K562 (cell line): ENCODE results near the gene OSBP2. TPM values are rescaled to one million over a fixed set of nuclear protein-coding genes. Genes with fewer than 3 reads are reported as not detected.
A peak's percentile ranks its signal among the peaks of the same experiment; 100 is the strongest.

Source experiments
- ATAC-seq: fragments of 200-7000 bp; cut with Tn5 transposase; 3 replicates; pipeline ENCODE4 v1.9.1; 2020; ENCODE audit warnings: moderate library complexity
- BruUV-seq: library from RNA; stranded (reverse); fragments of 400-500 nt; replicated peaks from 2 replicates; lab custom pipeline; 2021; lab: Mats Ljungman, UMichigan
- CTCF ChIA-PET: fragments of 300-600 bp; formaldehyde crosslinking; extraction: SDS; loops from one replicate; lab custom pipeline; 2021; ENCODE audit warnings: low intra/inter-chr PET ratio; lab: Yijun Ruan, JAX
- POLR2A ChIA-PET: fragments of 300-600, 350-650 bp; sonication (Branson Sonifier 250); formaldehyde crosslinking; extraction: SDS; loops from one replicate; lab custom pipeline; 2021; ENCODE audit warnings: antibody characterized with exemption, inconsistent platforms; lab: Yijun Ruan, JAX
- DNase-seq, 4 experiments: peaks; one replicate each; pipeline versions ENCODE4 v3.0.0 to v3.0.0-alpha.2; 2011 to 2018; ENCODE audit warnings: low spot score in 3 of 4, mixed read lengths in 3 of 4; ENCODE audit errors: extremely low read depth in 1 of 4
- FAIRE-seq: peaks from 2 replicates; lab custom pipeline; 2011; peaks lifted over from hg19 to GRCh38; lab: Jason Lieb, UNC
- H2AFZ ChIP-seq: 2 replicates; pipeline ENCODE4 v1.6.0; 2011; ENCODE audit warnings: low read depth, low read length, control low read depth, inconsistent platforms
- H3K27ac ChIP-seq: fragments of 200-600 bp; 3 replicates; pipeline ENCODE4 v1.8.0; 2011; ENCODE audit warnings: low read depth, mild to moderate bottlenecking, control low read depth, inconsistent platforms, low read length, moderate library complexity, mixed read lengths; ENCODE audit errors: extremely low read depth
- H3K27me3 ChIP-seq, 2 experiments: fragments of 300-600 bp in 1 of 2; 2 replicates in 1 of 2; 3 replicates in 1 of 2; pipeline versions ENCODE4 v1.6.0 to v1.8.0; 2011; ENCODE audit warnings: inconsistent platforms in 2 of 2, low read length in 2 of 2, mild to moderate bottlenecking in 1 of 2, mixed read lengths in 1 of 2, moderate library complexity in 1 of 2; ENCODE audit not compliant: control insufficient read depth in 2 of 2, insufficient read depth in 2 of 2
- H3K36me3 ChIP-seq: fragments of 300-600 bp; 3 replicates; pipeline ENCODE4 v1.8.0; 2011; ENCODE audit warnings: mild to moderate bottlenecking, low read length, inconsistent platforms; ENCODE audit not compliant: control insufficient read depth, insufficient read depth
- H3K4me1 ChIP-seq, 2 experiments: fragments of 200-600 bp in 1 of 2; replicated peaks in 1 of 2; 2 replicates in 1 of 2; 3 replicates in 1 of 2; pipeline versions ENCODE4 v1.5.1 to v1.8.0; 2011; ENCODE audit warnings: inconsistent platforms in 2 of 2, low read length in 2 of 2, mild to moderate bottlenecking in 1 of 2, mixed read lengths in 1 of 2, moderate library complexity in 1 of 2; ENCODE audit not compliant: control insufficient read depth in 2 of 2, insufficient read depth in 2 of 2
- H3K4me2 ChIP-seq: 2 replicates; pipeline ENCODE4 v1.6.1; 2011; ENCODE audit warnings: low read length, control low read depth, inconsistent platforms, mixed read lengths; ENCODE audit not compliant: insufficient read depth
- H3K4me3 ChIP-seq: fragments of 200-600 bp; sonication (generic), shearing (Covaris generic); 2 replicates; pipeline ENCODE4 v1.5.1; 2016; ENCODE audit warnings: control low read depth, inconsistent platforms
- H3K79me2 ChIP-seq: fragments of 200-600 bp; 3 replicates; pipeline ENCODE4 v1.8.0; 2011; ENCODE audit warnings: low read length, inconsistent platforms; ENCODE audit not compliant: control insufficient read depth, insufficient read depth
- H3K9ac ChIP-seq, 2 experiments: 2 replicates each; pipeline versions ENCODE4 v1.6.0 to v1.6.1; 2011; ENCODE audit warnings: low read depth in 2 of 2, low read length in 2 of 2, control low read depth in 1 of 2, inconsistent platforms in 1 of 2, mild to moderate bottlenecking in 1 of 2, mixed read lengths in 1 of 2; ENCODE audit not compliant: insufficient read depth in 1 of 2
- H3K9me1 ChIP-seq: one replicate; pipeline ENCODE4 v1.6.0; 2011; ENCODE audit warnings: inconsistent platforms, mild to moderate bottlenecking, low read length, moderate library complexity; ENCODE audit not compliant: control insufficient read depth, insufficient read depth
- H3K9me3 ChIP-seq: replicated peaks from 2 replicates; pipeline ENCODE4 v1.5.1; 2011; ENCODE audit warnings: low read depth, low read length, inconsistent platforms; ENCODE audit not compliant: control insufficient read depth, insufficient read depth
- H4K20me1 ChIP-seq: replicated peaks from 2 replicates; pipeline ENCODE4 v1.6.1; 2011; ENCODE audit warnings: low read length, inconsistent platforms, mixed read lengths; ENCODE audit not compliant: control insufficient read depth, insufficient read depth
- BCOR ChIP-seq: fragments of 450-650 bp; IDR thresholded peaks from 2 replicates; pipeline ENCODE4 v1.6.1; 2016
- FOXJ2 ChIP-seq: fragments of 200-800 bp; sonication (Bioruptor generic); IDR thresholded peaks from 2 replicates; pipeline ENCODE4 v1.6.1; 2016; ENCODE audit warnings: missing genetic modification characterization, missing compliant biosample characterization
- HNRNPLL ChIP-seq: fragments of 200-400 bp; formaldehyde crosslinking; IDR thresholded peaks from 2 replicates; pipeline ENCODE4 v1.6.1; 2017; ENCODE audit warnings: low read length, low read depth, mild to moderate bottlenecking; ENCODE audit not compliant: poor library complexity, severe bottlenecking
- LEF1 ChIP-seq: fragments of 450-650 bp; IDR thresholded peaks from 2 replicates; pipeline ENCODE4 v1.6.1; 2016; ENCODE audit warnings: mild to moderate bottlenecking
- PRDM10 ChIP-seq: fragments of 450-650 bp; IDR thresholded peaks from 2 replicates; pipeline ENCODE4 v1.6.1; 2018; ENCODE audit not compliant: partially characterized antibody
- SREBF2 ChIP-seq: sonication (generic); formaldehyde crosslinking; IDR thresholded peaks from 2 replicates; pipeline ENCODE4 v1.4.0; 2020; ENCODE audit warnings: mild to moderate bottlenecking, missing genetic modification reagents
- WGBS: fragments of 100-300 bp; shearing (Covaris generic); methylation state at CpG from one replicate; pipeline ENCODE4 v1.1.6; 2016; ENCODE audit warnings: low coverage, mixed read lengths; ENCODE audit not compliant: insufficient coverage; ENCODE audit errors: missing lambda C conversion rate; 5-methylcytosine and 5-hydroxymethylcytosine counted together
- in situ Hi-C: fragments of 300-500 bp; cut with MboI; formaldehyde crosslinking; loops from 4 replicates; pipeline ENCODE4 v1.15.0; 2018; ENCODE audit warnings: inconsistent platforms, mixed read lengths
- intact Hi-C: fragments of 100-400 bp; cut with micrococcal nuclease; formaldehyde crosslinking; loops from 2 replicates; pipeline ENCODE4 v1.14.2; 2022
- polyA plus RNA-seq, 8 experiments: library from polyadenylated mRNA; depleted of rRNA in 4 of 8; stranded (reverse) in 5 of 8; unstranded in 3 of 8; fragments of >200 nt; fragmentation: Nextera tagmentation in 2 of 8; fragmentation: Illumina TruSeq in 1 of 8; extraction: Ambion mirVana in 2 of 8; extraction: Trizol in 1 of 8; gene quantifications; 2 replicates each; pipeline versions ENCODE4 v1.2.1 to v1.2.3, GENCODE V29; 2011 to 2014; ENCODE audit warnings: inconsistent platforms in 1 of 8, missing spikeins in 1 of 8
- total RNA-seq, 7 experiments: library from RNA; depleted of rRNA in 6 of 7; stranded (reverse); fragments of >200 nt in 6 of 7; fragmentation: Illumina TruSeq in 2 of 7; extraction: Trizol in 2 of 7; gene quantifications; 2 replicates each; pipeline versions ENCODE4 v1.2.1 to v1.2.3, GENCODE V29; 2011 to 2021; ENCODE audit warnings: low replicate concordance in 1 of 7
- TF ChIP-seq, protein P1 (sequence below), 3 experiments: IDR thresholded peaks in 2 of 3; conservative IDR thresholded peaks in 1 of 3; 2 replicates each; pipeline ENCODE4 v1.5.1; 2011 to 2012; ENCODE audit warnings: low read length in 3 of 3, mild to moderate bottlenecking in 3 of 3, control low read depth in 2 of 3, improper control_type of control experiment in 1 of 3, inconsistent platforms in 1 of 3, low read depth in 1 of 3, mixed read lengths in 1 of 3, moderate library complexity in 1 of 3; ENCODE audit not compliant: insufficient read depth in 2 of 3

The OSBP2 gene
- total and polyA plus RNA-seq, 9 of the 15 experiments (the other 6 are each of a cell fraction or from before 2014, with no cell fraction given), result 0.52 to 29.5 (median 21.6) TPM

- peaks cover 4 to 31% of the 10 kb centered on the region in 2 experiments; a peak in 4 of 5 replicates for H3K4me1 ChIP-seq
- POLR2A ChIA-PET, result interaction anchor here (0.6 kb wide), 1 partner anchor 14 kb away, joined by 4 read pairs; no protein-coding TSS in a partner anchor
- no peak overlapping the region for H3K4me3 ChIP-seq
- no peaks in the 10 kb centered on the region for H3K9me3 ChIP-seq
- in situ Hi-C loops (no loop called here), intact Hi-C loops (no loop called here)
- H4K20me1 ChIP-seq, result no peaks in the 10 kb centered on the region
- H3K27me3 ChIP-seq, result no peaks in the 10 kb centered on the region; a peak in 1 of 5 replicates
- H3K36me3 ChIP-seq, result no peaks in the 10 kb centered on the region
- 22% methylated on average over 4 of the region's 4 CpGs for WGBS
- ATAC-seq (peak; percentile 61; the same call in 2 of the 3 replicates), DNase-seq (peak in 2 of 4 experiments; percentile 18 to 26), FAIRE-seq (no peak)
- H3K79me2 ChIP-seq, result no peaks in the 10 kb centered on the region
- H3K4me2 ChIP-seq, result no peak overlapping the region
- no peaks in the 10 kb centered on the region for H3K9me1 ChIP-seq
- BruUV-seq, result no TSS peak
- H3K9ac ChIP-seq, result no peak overlapping the region
- H3K27ac ChIP-seq, result no peak overlapping the region
- TF ChIP-seq BCOR, result no peak
- peak; percentile 59 for TF ChIP-seq PRDM10
- TF ChIP-seq HNRNPLL, result no peak
- no peak for TF ChIP-seq SREBF2 (CRISPR knock-in tag)
- TF ChIP-seq LEF1, result no peak
- TF ChIP-seq, protein P1, sequence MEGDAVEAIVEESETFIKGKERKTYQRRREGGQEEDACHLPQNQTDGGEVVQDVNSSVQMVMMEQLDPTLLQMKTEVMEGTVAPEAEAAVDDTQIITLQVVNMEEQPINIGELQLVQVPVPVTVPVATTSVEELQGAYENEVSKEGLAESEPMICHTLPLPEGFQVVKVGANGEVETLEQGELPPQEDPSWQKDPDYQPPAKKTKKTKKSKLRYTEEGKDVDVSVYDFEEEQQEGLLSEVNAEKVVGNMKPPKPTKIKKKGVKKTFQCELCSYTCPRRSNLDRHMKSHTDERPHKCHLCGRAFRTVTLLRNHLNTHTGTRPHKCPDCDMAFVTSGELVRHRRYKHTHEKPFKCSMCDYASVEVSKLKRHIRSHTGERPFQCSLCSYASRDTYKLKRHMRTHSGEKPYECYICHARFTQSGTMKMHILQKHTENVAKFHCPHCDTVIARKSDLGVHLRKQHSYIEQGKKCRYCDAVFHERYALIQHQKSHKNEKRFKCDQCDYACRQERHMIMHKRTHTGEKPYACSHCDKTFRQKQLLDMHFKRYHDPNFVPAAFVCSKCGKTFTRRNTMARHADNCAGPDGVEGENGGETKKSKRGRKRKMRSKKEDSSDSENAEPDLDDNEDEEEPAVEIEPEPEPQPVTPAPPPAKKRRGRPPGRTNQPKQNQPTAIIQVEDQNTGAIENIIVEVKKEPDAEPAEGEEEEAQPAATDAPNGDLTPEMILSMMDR (IDR thresholded peaks at IDR 0.05 in 2 of 3, conservative IDR thresholded peaks at IDR 0.05 in 1 of 3; ENCODE audit: insufficient read depth in 2 of 3, low read depth in 1 of 3, low read length in 3 of 3), result peak; percentile 25 to 32 (median 25); a peak in 4 of 6 replicates
- TF ChIP-seq FOXJ2 (tag), result no peak
- CTCF ChIA-PET, result no interaction called here
- no peak overlapping the region for H2AFZ ChIP-seq
Observed at GRCh38 chr22:30866811-30867271, 172.2 kb downstream of the OSBP2 start.
